Heart left ventricle (tissue), 13 donors: ENCODE results near the gene RAD51B.

Source experiments
- CTCF ChIP-seq, 12 donors: fragments of 200-600 bp; sonication (generic) in 4 of 12; IDR thresholded peaks; one replicate each; pipeline versions ENCODE4 v1.5.0 to v1.8.0; 2018 to 2022; ENCODE audit warnings: antibody characterized with exemption in 12 of 12, mild to moderate bottlenecking in 5 of 12
- POLR2A ChIP-seq, 2 donors: fragments of 450-650 bp; IDR thresholded peaks; one replicate each; pipeline ENCODE4 v1.6.1; 2017; ENCODE audit warnings: antibody characterized with exemption in 2 of 2, mild to moderate bottlenecking in 2 of 2, moderate library complexity in 2 of 2
- donor health status: ischemic (EF 13 %, LVEDD 7.1; RV severe dilation, severe dysfunction).
- donor health status: DM: no; HTN: yes; CAD: no.
- donor health status: DM: no; HTN: no; CAD: no.
- donor health status: ischemic (EF 25% LVEDD 6.9; RV normal size, moderate dysfunction).
- donor health status: ischemic (EF 25% LVEDD 5.7; RV mildly dilated, moderate dysfunction).
- donor health status: ischemic (EF 35%, LVEDD 5.7; RV mildly dilated, moderate dysfunction).
- donor health status: nonischemic (EF 11% LVEDD 7.7; RV severe dilation, severe dysfunction).
- donor health status: DM: yes; HTN: yes; CAD: no.
- donor health status: PGD.
- donor health status: ischemic (EF 29% LVEDD 5.4; RV normal size, mild dysfunction).
- donor health status: nonischemic (EF 23%, LVEDD 6.1; RV moderate dilation, normal function).

GRCh38 chr14:68448252-68448902 is 628.8 kb downstream of the RAD51B start:
- no peak for TF ChIP-seq CTCF (IDR thresholded peaks at IDR 0.05)
- TF ChIP-seq POLR2A (IDR thresholded peaks at IDR 0.05) = no peak
